GM13976 (cell line): Measurements from ENCODE around the gene SIGLEC11.

Source experiments
- DNase-seq: peaks from one replicate; pipeline ENCODE4 v3.0.0; 2012; ENCODE audit warnings: low spot score
- CTCF ChIP-seq: IDR thresholded peaks from 2 replicates; pipeline ENCODE4 v1.5.1; 2012; ENCODE audit warnings: borderline replicate concordance, mild to moderate bottlenecking; ENCODE audit not compliant: insufficient read depth; ENCODE audit errors: extremely low read depth, missing control alignments, control extremely low read depth
- in situ Hi-C: fragments of 300-500 bp; cut with MboI; formaldehyde crosslinking; loops from one replicate; pipeline ENCODE4 v1.12.0; 2022; ENCODE audit warnings: low sequenced_read_pairs, mixed read lengths, inconsistent platforms; ENCODE audit not compliant: unreplicated experiment

The SIGLEC11 gene

DNA sequence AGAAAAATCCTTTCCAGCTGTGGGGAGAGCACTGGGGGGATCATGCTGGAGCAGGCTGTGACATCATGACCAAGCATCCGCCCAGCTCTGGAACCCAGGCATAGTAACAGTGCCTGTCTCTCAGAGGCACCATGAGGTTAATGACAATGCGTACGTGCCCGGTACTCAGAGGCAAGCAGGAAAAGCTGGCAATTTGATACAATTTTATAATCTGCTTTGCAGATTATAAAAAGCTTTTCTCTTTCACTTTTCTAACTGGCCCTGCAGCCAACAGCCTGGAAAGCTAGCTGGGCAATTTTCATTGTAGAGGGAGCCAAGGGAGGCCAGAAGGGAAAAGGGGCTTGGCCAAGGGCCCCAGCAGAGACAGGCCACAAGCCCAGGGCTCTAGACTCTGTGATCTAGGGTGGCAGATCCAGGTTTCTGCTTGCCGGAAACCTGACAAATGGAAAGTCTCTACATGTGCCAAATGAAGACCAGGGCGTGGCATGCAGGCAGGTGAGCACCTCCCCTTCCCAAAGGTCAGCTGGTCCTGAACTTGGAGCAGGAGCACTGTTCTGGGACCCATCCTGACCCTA lies 41.5 kb upstream of the SIGLEC11 start:
- DNase-seq: no peak
- in situ Hi-C loops: no loop called here
- no peak for TF ChIP-seq CTCF

DNA sequence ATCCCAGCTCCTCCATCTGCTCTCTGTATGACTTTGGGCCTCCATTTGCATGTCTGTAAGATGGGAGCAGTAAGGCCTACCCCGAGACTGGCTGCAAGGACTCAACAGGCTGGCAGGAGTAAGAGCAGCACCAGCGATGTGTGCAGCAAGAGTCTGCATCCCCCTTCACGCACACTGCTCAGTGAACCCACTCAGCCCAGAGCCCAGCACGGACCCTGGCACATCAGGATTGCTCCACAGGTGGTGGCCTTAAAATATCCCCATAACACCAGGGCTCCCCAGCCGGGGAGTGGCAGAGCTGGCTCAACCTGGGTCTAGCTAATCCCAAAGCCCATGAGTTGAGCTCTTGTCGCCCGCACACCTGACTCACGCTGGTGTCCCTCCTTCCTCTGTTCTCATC lies 40.8 kb upstream of the SIGLEC11 start:
- no peak for TF ChIP-seq CTCF
- no peak for DNase-seq
- in situ Hi-C loops: no loop called here

- DNase-seq: no peak
- no peak for TF ChIP-seq CTCF
- in situ Hi-C loops: no loop called here
These were observed 40.0 kb upstream of the SIGLEC11 start for GRCh38 chr19:50000841-50001557.

DNA sequence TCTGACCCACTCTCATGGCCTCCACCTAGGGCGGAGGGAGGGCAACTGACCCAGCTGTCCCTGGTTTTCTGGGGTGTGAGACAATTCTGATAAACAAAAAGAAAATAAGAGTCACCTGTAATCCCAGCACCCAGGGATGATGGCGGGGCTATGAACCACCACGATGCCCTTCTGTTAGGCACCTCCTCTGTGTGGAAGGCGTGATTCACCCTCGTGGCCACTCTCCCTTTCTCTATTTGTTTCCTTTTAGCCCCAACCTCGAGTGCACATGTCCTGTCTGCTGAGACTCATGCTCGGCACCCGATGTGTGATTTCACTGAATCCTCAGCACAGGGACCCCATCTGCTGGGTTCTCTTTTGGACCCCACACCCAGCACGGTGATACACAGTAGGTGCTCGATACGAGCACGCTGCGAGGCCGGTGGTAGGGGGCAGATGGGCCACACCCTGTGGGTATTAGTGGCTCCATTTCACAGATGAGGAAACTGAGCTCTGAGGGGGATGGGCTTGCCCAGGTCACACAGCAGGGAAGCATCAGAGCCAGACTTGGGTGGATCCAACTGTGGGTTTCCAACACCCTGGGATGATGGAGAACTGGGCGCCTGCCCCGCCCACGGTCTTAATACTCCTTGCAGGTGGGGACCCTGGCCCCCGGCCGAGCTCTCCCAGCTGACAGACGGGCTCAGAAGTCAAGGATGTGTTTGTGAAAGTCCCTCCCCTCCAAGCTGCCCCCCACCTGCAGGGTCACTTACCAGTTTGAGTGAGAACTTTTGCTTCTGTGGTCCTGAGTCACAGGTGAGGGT lies 39.3 kb upstream of the SIGLEC11 start:
- TF ChIP-seq CTCF: no peak
- DNase-seq: no peak
- in situ Hi-C loops: no loop called here

GRCh38 chr19:49999371-50000010 lies 38.5 kb upstream of the SIGLEC11 start:
- DNase-seq: no peak
- TF ChIP-seq CTCF: no peak
- in situ Hi-C loops: no loop called here

DNA sequence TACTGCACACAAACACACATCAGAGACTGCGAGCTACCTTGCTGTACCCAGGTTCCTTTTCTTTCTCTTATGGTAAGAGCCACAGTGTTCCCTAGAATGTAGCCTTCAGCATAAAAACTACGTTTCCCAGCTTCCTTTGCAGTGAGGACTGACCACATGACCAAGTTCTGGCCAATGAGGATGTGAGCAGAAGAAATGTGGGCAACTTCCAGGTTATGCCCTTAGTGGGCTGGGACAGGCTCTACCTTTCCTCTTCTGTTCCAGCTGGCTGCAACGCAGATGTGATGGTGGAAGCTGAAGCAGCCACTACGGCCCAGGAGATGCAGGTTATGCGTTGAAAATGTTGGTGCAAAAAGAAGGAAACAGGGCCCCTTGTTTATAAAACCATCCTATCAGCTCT lies 36.7 kb upstream of the SIGLEC11 start:
- in situ Hi-C loops: no loop called here
- DNase-seq: peak; percentile 64
- no peak for TF ChIP-seq CTCF
